ENCODE results near the gene SETX. TPM values are rescaled to one million over a fixed set of nuclear protein-coding genes. Genes with fewer than 3 reads are reported as not detected.
A peak's percentile ranks its signal among the peaks of the same experiment; 100 is the strongest.

SETX gene
- total and polyA plus RNA-seq, 5 experiments from 2014 or later: 21.4 to 84.8 (median 29.1) TPM

DNA sequence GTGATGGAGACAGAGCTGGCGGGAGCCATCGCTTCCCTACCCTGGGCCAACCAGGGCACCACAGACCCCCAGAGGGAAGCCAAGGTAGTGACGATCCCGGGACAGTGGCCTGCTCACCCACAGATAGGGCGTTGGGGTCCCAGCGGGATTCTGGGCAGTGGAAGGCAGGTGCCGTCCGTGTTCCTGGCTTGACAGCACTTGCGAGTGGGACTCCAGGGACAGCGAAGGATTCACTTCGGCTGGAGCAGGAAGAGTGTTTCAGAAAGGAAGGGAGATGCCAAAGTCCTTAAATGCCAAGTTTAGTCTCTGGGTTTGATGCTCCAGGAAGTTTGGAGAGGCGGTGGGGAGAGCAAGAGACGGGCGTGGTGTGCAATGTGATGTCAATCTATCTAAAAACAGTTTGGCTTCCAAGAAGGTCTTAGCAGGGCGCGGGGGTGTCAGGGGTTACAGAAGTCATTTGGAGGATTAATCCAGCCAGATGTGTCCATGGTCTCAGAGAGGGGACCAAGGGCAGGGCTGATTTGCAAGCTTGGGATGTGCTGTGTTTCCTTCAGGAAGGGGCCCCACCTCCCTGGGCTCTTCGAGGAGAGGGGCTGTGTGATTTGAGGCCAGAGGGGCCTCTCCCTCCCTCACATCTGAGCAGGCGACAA lies 118.0 kb downstream of the SETX start:
- Mint-ChIP-seq H3K27ac (peak overlapping the region in 3 of 10 donors; percentile 21 to 70 (median 56)), H3K36me3 (no peaks in the 10 kb centered on the region), H3K4me3 (no peak overlapping the region), H3K9me3 (no peaks in the 10 kb centered on the region), H3K4me1 (peaks cover 4 to 18% (median 16%) of the 10 kb centered on the region in 4 donors), H3K27me3 (no peaks in the 10 kb centered on the region)
- no peak for ATAC-seq
- peak in 1 of 10 donors; percentile 22 for DNase-seq
- POLR2A ChIA-PET: interaction anchor here (1.0 kb wide), 1 partner anchor 67 kb away, joined by 4 read pairs; no protein-coding TSS in a partner anchor

DNA sequence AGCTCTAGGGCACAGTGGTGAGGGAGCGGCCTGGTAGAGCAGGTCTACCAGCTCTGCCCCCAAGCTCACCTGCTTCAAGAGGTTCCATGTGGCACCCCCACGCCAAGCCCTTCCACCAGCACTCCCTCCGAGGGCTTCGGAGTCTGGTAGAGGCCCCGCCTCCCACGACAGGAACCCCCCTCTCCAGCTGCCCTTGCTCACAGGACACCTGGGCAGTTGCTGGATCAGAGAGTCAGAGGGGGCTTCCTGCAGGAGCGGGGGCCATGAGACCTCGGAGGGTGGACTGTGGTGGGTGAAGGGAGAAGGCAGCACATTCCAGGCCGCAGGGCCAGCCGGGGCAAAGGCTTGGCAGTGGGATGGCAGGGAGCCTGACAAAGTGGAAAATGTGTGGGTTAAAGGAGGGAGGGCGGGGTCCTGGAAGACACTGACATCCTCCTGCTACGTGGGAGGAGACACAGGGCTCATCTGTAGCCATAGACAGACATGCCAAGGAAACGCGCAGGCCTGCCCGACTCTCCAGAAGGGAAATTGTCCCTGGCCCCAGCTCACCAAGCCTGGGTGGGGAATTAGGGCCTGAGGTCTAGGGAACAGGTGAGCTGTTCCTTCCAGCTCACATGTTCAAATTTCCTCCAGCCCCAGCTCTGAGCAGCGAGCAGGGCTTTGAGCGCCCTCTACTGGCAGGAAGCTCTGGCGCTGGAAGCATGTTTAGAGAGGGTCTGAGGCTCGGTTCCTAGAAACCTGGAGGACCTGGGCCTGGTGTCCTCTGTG lies 118.7 kb downstream of the SETX start:
- ATAC-seq (no peak), DNase-seq (peak; percentile 56 to 85 (median 76))
- POLR2A ChIA-PET: interaction anchor here (1.0 kb wide), 1 partner anchor 66 kb away, joined by 4 read pairs; no protein-coding TSS in a partner anchor
- H3K27ac Mint-ChIP-seq: peak overlapping the region in 2 of 10 donors; percentile 56 to 70
- H3K4me3 Mint-ChIP-seq: no peak overlapping the region
- H3K4me1 Mint-ChIP-seq: peaks cover 2 to 14% (median 12%) of the 10 kb centered on the region in 4 donors
- H3K9me3 Mint-ChIP-seq: no peaks in the 10 kb centered on the region
- H3K36me3 Mint-ChIP-seq: no peaks in the 10 kb centered on the region
- no peaks in the 10 kb centered on the region for H3K27me3 Mint-ChIP-seq

- Mint-ChIP-seq H3K27me3 (no peaks in the 10 kb centered on the region), H3K9me3 (no peaks in the 10 kb centered on the region), H3K27ac (no peak overlapping the region), H3K36me3 (no peaks in the 10 kb centered on the region), H3K4me1 (peaks cover 0 to 13% (median 7%) of the 10 kb centered on the region in 4 donors), H3K4me3 (no peak overlapping the region)
- ATAC-seq (no peak), DNase-seq (peak in 1 of 10 donors; percentile 32)
- POLR2A ChIA-PET: no interaction called here
These were observed 119.7 kb downstream of the SETX start for GRCh38 chr9:132235125-132235524.

DNA sequence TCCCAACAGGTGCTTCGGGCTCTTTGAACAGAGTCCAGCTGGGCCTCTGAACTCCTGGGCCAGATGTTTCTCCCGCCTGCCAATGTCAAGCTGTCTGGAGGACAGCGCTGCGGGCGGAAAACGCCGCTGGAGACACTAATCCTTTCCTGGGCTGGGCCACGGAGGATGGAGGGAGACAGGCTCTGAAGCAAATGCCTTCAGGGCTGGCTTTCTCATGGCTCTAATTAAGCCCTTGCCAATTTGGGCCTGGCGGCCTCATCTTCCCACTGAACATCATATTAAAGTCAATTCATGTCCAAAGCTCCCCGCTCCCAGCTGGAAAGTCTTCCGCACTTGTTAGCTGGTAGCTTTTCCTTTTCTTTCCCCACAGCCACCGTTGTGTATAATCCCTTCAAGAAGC lies 120.3 kb downstream of the SETX start:
- H3K4me3 Mint-ChIP-seq: no peak overlapping the region
- DNase-seq: peak in 1 of 10 donors; percentile 57
- no peaks in the 10 kb centered on the region for H3K36me3 Mint-ChIP-seq
- no peaks in the 10 kb centered on the region for H3K9me3 Mint-ChIP-seq
- POLR2A ChIA-PET: no interaction called here
- no peak for ATAC-seq
- no peaks in the 10 kb centered on the region for H3K27me3 Mint-ChIP-seq
- H3K27ac Mint-ChIP-seq: no peak overlapping the region
- H3K4me1 Mint-ChIP-seq: peaks cover 0 to 8% (median 4%) of the 10 kb centered on the region in 4 donors

DNA sequence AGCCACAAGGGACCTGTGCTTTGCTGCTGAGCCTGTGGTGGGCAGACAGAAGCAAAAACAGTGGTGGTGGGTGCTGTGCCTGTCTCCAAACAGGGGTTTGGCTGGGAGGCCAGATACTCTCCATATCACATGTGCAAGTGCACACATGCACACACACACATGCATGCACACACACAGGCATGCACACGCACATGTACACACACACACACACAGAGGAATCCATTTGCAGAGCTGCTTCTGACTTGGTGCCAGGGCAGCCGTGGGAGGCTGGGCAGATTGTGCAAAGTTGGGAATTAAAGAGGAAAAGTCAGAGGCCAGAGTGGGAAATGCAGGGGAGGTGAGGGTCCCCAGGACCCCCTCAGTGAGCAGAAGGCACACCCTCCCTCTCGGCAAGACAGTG lies 121.6 kb downstream of the SETX start:
- Mint-ChIP-seq H3K36me3 (no peaks in the 10 kb centered on the region), H3K4me3 (no peak overlapping the region), H3K9me3 (no peaks in the 10 kb centered on the region), H3K4me1 (peaks cover 0 to 11% (median 8%) of the 10 kb centered on the region in 4 donors), H3K27me3 (no peaks in the 10 kb centered on the region), H3K27ac (no peak overlapping the region)
- DNase-seq (peak in 1 of 10 donors; percentile 34), ATAC-seq (no peak)
- POLR2A ChIA-PET: interaction anchor here (0.6 kb wide), 1 partner anchor 52 kb away, joined by 4 read pairs; no protein-coding TSS in a partner anchor

- no peaks in the 10 kb centered on the region for H3K36me3 Mint-ChIP-seq
- DNase-seq: no peak
- no peaks in the 10 kb centered on the region for H3K9me3 Mint-ChIP-seq
- H3K27ac Mint-ChIP-seq: peak overlapping the region in 1 of 10 donors; percentile 56
- peaks cover 0 to 17% (median 11%) of the 10 kb centered on the region in 4 donors for H3K4me1 Mint-ChIP-seq
- POLR2A ChIA-PET: no interaction called here
- H3K4me3 Mint-ChIP-seq: no peak overlapping the region
- H3K27me3 Mint-ChIP-seq: no peaks in the 10 kb centered on the region
- no peak for ATAC-seq
These were observed 122.3 kb downstream of the SETX start for GRCh38 chr9:132232522-132232921.

DNA sequence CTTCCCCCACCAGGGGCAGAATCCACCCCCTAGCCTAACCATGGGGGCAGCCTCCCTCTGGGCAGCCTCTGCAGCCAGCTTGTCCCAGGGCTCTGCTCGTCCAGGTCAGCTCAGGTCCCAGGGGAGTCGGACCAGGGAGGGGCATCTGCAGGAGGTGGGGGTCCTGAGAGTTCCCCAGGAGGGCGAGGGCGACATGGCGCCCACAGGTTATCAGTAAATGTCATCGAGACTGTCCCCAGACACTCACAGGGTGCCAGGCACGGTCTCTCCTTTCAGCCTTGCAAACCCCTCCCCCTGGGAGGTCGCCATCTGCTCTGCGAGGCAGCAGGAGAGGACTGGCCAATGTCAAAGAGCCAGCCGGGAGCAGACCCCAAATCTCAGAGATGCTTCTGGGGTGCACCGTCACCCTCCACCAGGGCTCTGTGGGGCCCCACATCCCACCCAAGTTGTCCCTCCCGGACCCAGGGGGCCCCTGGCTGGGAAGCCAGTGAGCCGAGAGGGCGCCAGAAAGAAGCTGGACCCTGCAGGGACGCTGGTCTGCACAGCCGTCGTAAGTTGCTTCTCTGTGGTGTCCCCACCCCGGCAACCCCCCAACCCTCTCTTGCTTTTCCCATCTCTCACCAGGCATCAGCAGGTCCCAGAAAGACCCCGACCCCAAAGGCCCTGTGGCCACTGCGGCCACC lies 123.6 kb downstream of the SETX start:
- Mint-ChIP-seq H3K9me3 (no peaks in the 10 kb centered on the region), H3K4me1 (peaks cover 0 to 12% (median 7%) of the 10 kb centered on the region in 4 donors), H3K4me3 (no peak overlapping the region), H3K27ac (no peak overlapping the region), H3K27me3 (no peaks in the 10 kb centered on the region), H3K36me3 (no peaks in the 10 kb centered on the region)
- POLR2A ChIA-PET: no interaction called here
- DNase-seq: no peak
- ATAC-seq: no peak

GRCh38 chr9:132230605-132231004 lies 124.2 kb downstream of the SETX start:
- DNase-seq (no peak), ATAC-seq (no peak)
- Mint-ChIP-seq H3K27ac (no peak overlapping the region), H3K4me3 (no peak overlapping the region), H3K4me1 (peaks cover 0 to 12% (median 7%) of the 10 kb centered on the region in 4 donors), H3K27me3 (no peaks in the 10 kb centered on the region), H3K36me3 (no peaks in the 10 kb centered on the region), H3K9me3 (no peaks in the 10 kb centered on the region)
- POLR2A ChIA-PET: no interaction called here

GRCh38 chr9:132228062-132228461 lies 126.7 kb downstream of the SETX start:
- peaks cover 0 to 5% (median 0%) of the 10 kb centered on the region in 5 donors for H3K27me3 Mint-ChIP-seq
- peak overlapping the region in 5 of 10 donors; percentile 33 to 87 (median 53) for H3K27ac Mint-ChIP-seq
- no peaks in the 10 kb centered on the region for H3K9me3 Mint-ChIP-seq
- peak; percentile 56 to 77 for ATAC-seq
- POLR2A ChIA-PET: interaction anchor here (0.7 kb wide), 1 partner anchor 38 kb away, joined by 4 read pairs; no protein-coding TSS in a partner anchor
- no peak overlapping the region for H3K4me3 Mint-ChIP-seq
- peaks cover 0 to 12% (median 6%) of the 10 kb centered on the region in 4 donors for H3K4me1 Mint-ChIP-seq
- H3K36me3 Mint-ChIP-seq: no peaks in the 10 kb centered on the region
- DNase-seq: peak in 1 of 10 donors; percentile 15

GRCh38 chr9:132226571-132227430 lies 128.0 kb downstream of the SETX start:
- POLR2A ChIA-PET: no interaction called here
- Mint-ChIP-seq H3K27ac (no peak overlapping the region), H3K27me3 (peaks cover 0 to 8% (median 0%) of the 10 kb centered on the region in 5 donors), H3K4me1 (peaks cover 0 to 12% (median 6%) of the 10 kb centered on the region in 4 donors), H3K4me3 (no peak overlapping the region), H3K9me3 (no peaks in the 10 kb centered on the region), H3K36me3 (no peaks in the 10 kb centered on the region)
- ATAC-seq (no peak), DNase-seq (no peak)

GRCh38 chr9:132224645-132225044 lies 130.1 kb downstream of the SETX start:
- ATAC-seq: no peak
- Mint-ChIP-seq H3K36me3 (no peaks in the 10 kb centered on the region), H3K9me3 (no peaks in the 10 kb centered on the region), H3K27me3 (peaks cover 0 to 15% (median under 1%) of the 10 kb centered on the region in 5 donors), H3K4me3 (no peak overlapping the region), H3K27ac (no peak overlapping the region), H3K4me1 (peaks cover 0 to 12% (median 6%) of the 10 kb centered on the region in 4 donors)
- POLR2A ChIA-PET: no interaction called here
- DNase-seq: no peak

DNA sequence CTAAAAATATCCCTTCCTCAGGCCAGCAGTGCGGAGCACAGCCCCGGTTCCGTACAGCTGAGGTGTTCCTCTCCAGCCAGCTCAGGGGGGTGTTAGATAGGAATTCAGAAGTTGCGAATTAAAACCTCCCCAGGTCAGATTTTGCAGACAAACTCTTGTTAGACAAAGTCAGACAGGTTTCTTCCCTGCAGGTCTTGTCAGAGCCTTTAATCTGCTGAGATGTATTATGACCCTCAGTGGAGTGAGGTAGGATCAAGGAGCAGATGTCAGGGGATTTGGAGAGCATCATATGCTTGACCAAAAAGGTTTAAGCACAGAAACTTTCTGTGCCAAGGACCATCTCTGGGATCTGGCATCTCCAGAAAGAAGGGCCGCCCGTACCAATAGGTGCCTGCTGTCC lies 132.8 kb downstream of the SETX start:
- no peak overlapping the region for H3K27ac Mint-ChIP-seq
- POLR2A ChIA-PET: no interaction called here
- H3K4me1 Mint-ChIP-seq: peaks cover 0 to 2% (median 0%) of the 10 kb centered on the region in 4 donors
- H3K36me3 Mint-ChIP-seq: no peaks in the 10 kb centered on the region
- H3K4me3 Mint-ChIP-seq: no peak overlapping the region
- peaks cover 0 to 15% (median 1%) of the 10 kb centered on the region in 5 donors for H3K27me3 Mint-ChIP-seq
- DNase-seq: no peak
- no peaks in the 10 kb centered on the region for H3K9me3 Mint-ChIP-seq
- ATAC-seq: no peak

All from naive thymus-derived CD8-positive, alpha-beta T cell (primary cell).